Suprapubic skin (tissue), 3 donors: ENCODE data around the gene KRT17.
"Not testable (repeated sequence)": the region's sequence is repeated elsewhere in the genome, so short reads cannot be mapped to it uniquely, and the experiment has no call there.

Experiments
- POLR2A ChIP-seq, 2 donors: fragments of 450-650 bp; IDR thresholded peaks; one replicate each; pipeline ENCODE4 v1.6.1; 2017; ENCODE audit warnings: antibody characterized with exemption in 2 of 2, mild to moderate bottlenecking in 2 of 2, moderate library complexity in 2 of 2
- TF ChIP-seq, protein P1 (sequence below), 2 donors: fragments of 200-600 bp in 1 of 2; fragments of 450-650 bp in 1 of 2; sonication (generic) in 1 of 2; IDR thresholded peaks; one replicate each; pipeline ENCODE4 v1.5.1; 2016 to 2019; ENCODE audit warnings: antibody characterized with exemption in 2 of 2, mild to moderate bottlenecking in 1 of 2, moderate library complexity in 1 of 2

DNA sequence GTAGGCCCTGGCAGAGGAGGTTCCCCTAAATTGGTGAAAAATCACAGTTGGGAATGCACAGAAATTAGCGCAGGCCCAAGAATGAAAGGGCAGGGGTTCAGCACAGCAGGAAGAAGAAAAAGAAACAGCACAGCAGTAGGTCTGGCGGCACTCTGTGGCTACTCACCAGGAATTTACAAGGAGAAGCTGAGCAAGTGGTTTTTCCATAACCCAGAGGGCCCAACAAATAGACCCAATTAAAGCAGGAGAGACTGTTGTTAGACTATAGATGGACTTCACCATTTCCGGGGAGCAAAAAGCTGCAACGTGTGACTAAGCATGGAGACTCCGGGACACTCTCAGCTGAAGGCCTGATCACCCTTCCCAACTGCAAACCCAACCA is 2.5 kb upstream of the KRT17 start:
- TF ChIP-seq POLR2A (IDR thresholded peaks at IDR 0.05), result not testable (repeated sequence)
- TF ChIP-seq, protein P1, sequence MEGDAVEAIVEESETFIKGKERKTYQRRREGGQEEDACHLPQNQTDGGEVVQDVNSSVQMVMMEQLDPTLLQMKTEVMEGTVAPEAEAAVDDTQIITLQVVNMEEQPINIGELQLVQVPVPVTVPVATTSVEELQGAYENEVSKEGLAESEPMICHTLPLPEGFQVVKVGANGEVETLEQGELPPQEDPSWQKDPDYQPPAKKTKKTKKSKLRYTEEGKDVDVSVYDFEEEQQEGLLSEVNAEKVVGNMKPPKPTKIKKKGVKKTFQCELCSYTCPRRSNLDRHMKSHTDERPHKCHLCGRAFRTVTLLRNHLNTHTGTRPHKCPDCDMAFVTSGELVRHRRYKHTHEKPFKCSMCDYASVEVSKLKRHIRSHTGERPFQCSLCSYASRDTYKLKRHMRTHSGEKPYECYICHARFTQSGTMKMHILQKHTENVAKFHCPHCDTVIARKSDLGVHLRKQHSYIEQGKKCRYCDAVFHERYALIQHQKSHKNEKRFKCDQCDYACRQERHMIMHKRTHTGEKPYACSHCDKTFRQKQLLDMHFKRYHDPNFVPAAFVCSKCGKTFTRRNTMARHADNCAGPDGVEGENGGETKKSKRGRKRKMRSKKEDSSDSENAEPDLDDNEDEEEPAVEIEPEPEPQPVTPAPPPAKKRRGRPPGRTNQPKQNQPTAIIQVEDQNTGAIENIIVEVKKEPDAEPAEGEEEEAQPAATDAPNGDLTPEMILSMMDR (IDR thresholded peaks at IDR 0.05), result not testable (repeated sequence)
